8988T (cell line): Measurements from ENCODE around the gene TBPL2.
A peak's percentile ranks its signal among the peaks of the same experiment; 100 is the strongest.
"Not testable (repeated sequence)": the region's sequence is repeated elsewhere in the genome, so short reads cannot be mapped to it uniquely, and the experiment has no call there.

ENCODE experiments used
- DNase-seq: peaks from one replicate; pipeline ENCODE4 v3.0.0; 2011

The TBPL2 gene

GRCh38 chr14:55438066-55438683 lies 2.2 kb downstream of the TBPL2 start:
- no peak for DNase-seq

GRCh38 chr14:55436931-55437330 lies 3.5 kb downstream of the TBPL2 start:
- DNase-seq, result no peak

GRCh38 chr14:55436519-55436918 lies 3.9 kb downstream of the TBPL2 start:
- no peak for DNase-seq

GRCh38 chr14:55434805-55435174 lies 5.6 kb downstream of the TBPL2 start:
- DNase-seq, result no peak

GRCh38 chr14:55433880-55434804 lies 6.3 kb downstream of the TBPL2 start:
- no peak for DNase-seq

- DNase-seq, result no peak
Measured at GRCh38 chr14:55432628-55433027, 7.8 kb downstream of the TBPL2 start.

GRCh38 chr14:55430024-55430690 lies 10.3 kb downstream of the TBPL2 start:
- DNase-seq, result peak; percentile 37

GRCh38 chr14:55427439-55427838 lies 13.0 kb downstream of the TBPL2 start:
- peak; percentile 35 for DNase-seq

- no peak for DNase-seq
Measured at GRCh38 chr14:55426891-55427290, 13.5 kb downstream of the TBPL2 start.

GRCh38 chr14:55425091-55425490 lies 15.3 kb downstream of the TBPL2 start:
- DNase-seq, result no peak

- no peak for DNase-seq
Measured at GRCh38 chr14:55423969-55424368, 16.4 kb downstream of the TBPL2 start.

GRCh38 chr14:55422338-55422737 lies 18.1 kb downstream of the TBPL2 start:
- DNase-seq, result not testable (repeated sequence)

GRCh38 chr14:55419663-55420062 lies 20.8 kb downstream of the TBPL2 start:
- DNase-seq, result no peak

- DNase-seq, result no peak
Measured at GRCh38 chr14:55418411-55418810, 22.0 kb downstream of the TBPL2 start.

- no peak for DNase-seq
Measured at GRCh38 chr14:55417955-55418354, 22.5 kb downstream of the TBPL2 start.

GRCh38 chr14:55416866-55417265 lies 23.6 kb downstream of the TBPL2 start:
- no peak for DNase-seq

GRCh38 chr14:55414551-55414950 lies 25.9 kb downstream of the TBPL2 start:
- DNase-seq, result no peak

- DNase-seq, result no peak
Measured at GRCh38 chr14:55412676-55413075, 27.7 kb downstream of the TBPL2 start.

GRCh38 chr14:55411426-55412389 lies 28.7 kb downstream of the TBPL2 start, which contains the start of gene ATG14:
TSS of gene ATG14 (minus strand) at chr14:55411830. CDS start at chr14:55411822, 8 bp downstream.
- DNase-seq, result peak; percentile 66

- no peak for DNase-seq
Measured at GRCh38 chr14:55410876-55411275, 29.5 kb downstream of the TBPL2 start.

- no peak for DNase-seq
Measured at GRCh38 chr14:55404173-55404854, 36.1 kb downstream of the TBPL2 start.

GRCh38 chr14:55401751-55402150 lies 38.7 kb downstream of the TBPL2 start:
- DNase-seq, result no peak
